HG02938 (cell line): ENCODE results near the gene TET2.

Experiments
- ATAC-seq: cut with Tn5 transposase; IDR thresholded peaks from one replicate; pipeline ENCODE4 v1.9.1; 2021; ENCODE audit warnings: mild to moderate bottlenecking, moderate library complexity; ENCODE audit not compliant: unreplicated experiment

TET2 gene

GRCh38 chr4:105146276-105147015 is at the start of gene TET2:
TET2 (plus strand) TSS chr4:105146876; CDS start chr4:105233943, 87,067 bp downstream.
- peak; percentile 80 for ATAC-seq

GRCh38 chr4:105102016-105102415 is 44.7 kb upstream of the TET2 start:
- no peak for ATAC-seq

- ATAC-seq, result no peak
Observed at GRCh38 chr4:105106426-105106825, 40.2 kb upstream of the TET2 start.

- no peak for ATAC-seq
Observed at GRCh38 chr4:105107095-105107856, 39.4 kb upstream of the TET2 start.

- no peak for ATAC-seq
Observed at GRCh38 chr4:105108971-105109370, 37.7 kb upstream of the TET2 start.

GRCh38 chr4:105112274-105112673 is 34.4 kb upstream of the TET2 start:
- ATAC-seq, result no peak

GRCh38 chr4:105113800-105114199 is 32.9 kb upstream of the TET2 start:
- no peak for ATAC-seq

- ATAC-seq, result no peak
Observed at GRCh38 chr4:105116616-105117319, 29.9 kb upstream of the TET2 start.

- no peak for ATAC-seq
Observed at GRCh38 chr4:105119356-105119755, 27.3 kb upstream of the TET2 start.

GRCh38 chr4:105120626-105121025 is 26.1 kb upstream of the TET2 start:
- ATAC-seq, result no peak

- ATAC-seq, result no peak
Observed at GRCh38 chr4:105122350-105122749, 24.3 kb upstream of the TET2 start.

- no peak for ATAC-seq
Observed at GRCh38 chr4:105126311-105127169, 20.1 kb upstream of the TET2 start.

GRCh38 chr4:105127170-105127445 is 19.6 kb upstream of the TET2 start:
- no peak for ATAC-seq

GRCh38 chr4:105128208-105128607 is 18.5 kb upstream of the TET2 start:
- ATAC-seq, result no peak

GRCh38 chr4:105129286-105130040 is 17.2 kb upstream of the TET2 start:
- ATAC-seq, result no peak

- ATAC-seq, result no peak
Observed at GRCh38 chr4:105130945-105131344, 15.7 kb upstream of the TET2 start.

GRCh38 chr4:105133976-105134375 is 12.7 kb upstream of the TET2 start:
- no peak for ATAC-seq

GRCh38 chr4:105135785-105136184 is 10.9 kb upstream of the TET2 start:
- peak; percentile 50 for ATAC-seq

GRCh38 chr4:105137121-105137875 is 9.4 kb upstream of the TET2 start:
- ATAC-seq, result no peak

GRCh38 chr4:105139646-105140045 is 7.0 kb upstream of the TET2 start:
- ATAC-seq, result no peak
